ENCODE data around the gene CEP72.

DNA sequence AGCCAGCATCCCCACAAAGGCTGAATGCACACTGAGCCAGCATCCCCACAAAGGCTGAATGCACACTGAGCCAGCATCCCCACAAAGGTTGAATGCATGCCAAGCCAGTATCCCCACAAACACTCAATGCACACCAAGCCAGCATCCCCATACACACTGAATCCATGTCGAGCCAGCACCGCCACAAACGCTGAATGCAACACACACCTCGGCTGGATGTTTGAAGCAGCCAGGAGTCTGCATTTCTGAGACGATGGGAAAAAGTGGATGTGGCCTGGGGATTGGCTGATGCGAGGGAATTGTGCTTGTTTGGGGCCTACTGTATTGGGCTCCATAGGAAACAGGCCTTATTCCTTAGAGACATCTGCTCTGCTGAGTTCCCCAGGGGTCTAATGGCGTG, 30.9 kb upstream of the CEP72 start:
- TF ChIP-seq, protein P1, sequence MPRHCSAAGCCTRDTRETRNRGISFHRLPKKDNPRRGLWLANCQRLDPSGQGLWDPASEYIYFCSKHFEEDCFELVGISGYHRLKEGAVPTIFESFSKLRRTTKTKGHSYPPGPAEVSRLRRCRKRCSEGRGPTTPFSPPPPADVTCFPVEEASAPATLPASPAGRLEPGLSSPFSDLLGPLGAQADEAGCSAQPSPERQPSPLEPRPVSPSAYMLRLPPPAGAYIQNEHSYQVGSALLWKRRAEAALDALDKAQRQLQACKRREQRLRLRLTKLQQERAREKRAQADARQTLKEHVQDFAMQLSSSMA (CRISPR knock-in tag; IDR thresholded peaks at IDR 0.05) = no peak
- no peak for TF ChIP-seq RXRA (CRISPR knock-in tag; IDR thresholded peaks at IDR 0.05)
- TF ChIP-seq ZNF749 (CRISPR knock-in tag; IDR thresholded peaks at IDR 0.05; ENCODE audit: borderline replicate concordance) = no peak
- TF ChIP-seq, protein P2, sequence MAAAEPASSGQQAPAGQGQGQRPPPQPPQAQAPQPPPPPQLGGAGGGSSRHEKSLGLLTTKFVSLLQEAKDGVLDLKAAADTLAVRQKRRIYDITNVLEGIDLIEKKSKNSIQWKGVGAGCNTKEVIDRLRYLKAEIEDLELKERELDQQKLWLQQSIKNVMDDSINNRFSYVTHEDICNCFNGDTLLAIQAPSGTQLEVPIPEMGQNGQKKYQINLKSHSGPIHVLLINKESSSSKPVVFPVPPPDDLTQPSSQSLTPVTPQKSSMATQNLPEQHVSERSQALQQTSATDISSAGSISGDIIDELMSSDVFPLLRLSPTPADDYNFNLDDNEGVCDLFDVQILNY (CRISPR knock-in tag; conservative IDR thresholded peaks at IDR 0.05) = no peak
- TF ChIP-seq, protein P3, sequence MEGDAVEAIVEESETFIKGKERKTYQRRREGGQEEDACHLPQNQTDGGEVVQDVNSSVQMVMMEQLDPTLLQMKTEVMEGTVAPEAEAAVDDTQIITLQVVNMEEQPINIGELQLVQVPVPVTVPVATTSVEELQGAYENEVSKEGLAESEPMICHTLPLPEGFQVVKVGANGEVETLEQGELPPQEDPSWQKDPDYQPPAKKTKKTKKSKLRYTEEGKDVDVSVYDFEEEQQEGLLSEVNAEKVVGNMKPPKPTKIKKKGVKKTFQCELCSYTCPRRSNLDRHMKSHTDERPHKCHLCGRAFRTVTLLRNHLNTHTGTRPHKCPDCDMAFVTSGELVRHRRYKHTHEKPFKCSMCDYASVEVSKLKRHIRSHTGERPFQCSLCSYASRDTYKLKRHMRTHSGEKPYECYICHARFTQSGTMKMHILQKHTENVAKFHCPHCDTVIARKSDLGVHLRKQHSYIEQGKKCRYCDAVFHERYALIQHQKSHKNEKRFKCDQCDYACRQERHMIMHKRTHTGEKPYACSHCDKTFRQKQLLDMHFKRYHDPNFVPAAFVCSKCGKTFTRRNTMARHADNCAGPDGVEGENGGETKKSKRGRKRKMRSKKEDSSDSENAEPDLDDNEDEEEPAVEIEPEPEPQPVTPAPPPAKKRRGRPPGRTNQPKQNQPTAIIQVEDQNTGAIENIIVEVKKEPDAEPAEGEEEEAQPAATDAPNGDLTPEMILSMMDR (CRISPR knock-in tag; IDR thresholded peaks at IDR 0.05) = no peak
- TF ChIP-seq FOXK1 (CRISPR knock-in tag; IDR thresholded peaks at IDR 0.05; ENCODE audit: borderline replicate concordance, low read depth) = no peak
- TF ChIP-seq EZH2 (conservative IDR thresholded peaks at IDR 0.05; ENCODE audit: low read depth, low read length) = no peak
- TF ChIP-seq SRSF4 (IDR thresholded peaks at IDR 0.05; ENCODE audit: low read depth, low read length, poor library complexity, severe bottlenecking) = no peak
- TF ChIP-seq, protein P4, sequence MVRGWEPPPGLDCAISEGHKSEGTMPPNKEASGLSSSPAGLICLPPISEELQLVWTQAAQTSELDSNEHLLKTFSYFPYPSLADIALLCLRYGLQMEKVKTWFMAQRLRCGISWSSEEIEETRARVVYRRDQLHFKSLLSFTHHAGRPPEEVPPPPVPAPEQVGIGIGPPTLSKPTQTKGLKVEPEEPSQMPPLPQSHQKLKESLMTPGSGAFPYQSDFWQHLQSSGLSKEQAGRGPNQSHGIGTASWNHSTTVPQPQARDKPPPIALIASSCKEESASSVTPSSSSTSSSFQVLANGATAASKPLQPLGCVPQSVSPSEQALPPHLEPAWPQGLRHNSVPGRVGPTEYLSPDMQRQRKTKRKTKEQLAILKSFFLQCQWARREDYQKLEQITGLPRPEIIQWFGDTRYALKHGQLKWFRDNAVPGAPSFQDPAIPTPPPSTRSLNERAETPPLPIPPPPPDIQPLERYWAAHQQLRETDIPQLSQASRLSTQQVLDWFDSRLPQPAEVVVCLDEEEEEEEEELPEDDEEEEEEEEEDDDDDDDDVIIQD (CRISPR knock-in tag; IDR thresholded peaks at IDR 0.05; ENCODE audit: low read depth) = no peak
- no peak for TF ChIP-seq GABPB1 (CRISPR knock-in tag; IDR thresholded peaks at IDR 0.05)

Data from HepG2 (cell line).